NCI-H1436 (cell line): ENCODE measurements around the gene MARCHF9.
"Not testable (repeated sequence)": the region's sequence is repeated elsewhere in the genome, so short reads cannot be mapped to it uniquely, and the experiment has no call there.

ENCODE experiments used
- DNase-seq: peaks from one replicate; lab custom pipeline; 2025; lab: John Stamatoyannopoulos, UW

MARCHF9 gene, protein sequence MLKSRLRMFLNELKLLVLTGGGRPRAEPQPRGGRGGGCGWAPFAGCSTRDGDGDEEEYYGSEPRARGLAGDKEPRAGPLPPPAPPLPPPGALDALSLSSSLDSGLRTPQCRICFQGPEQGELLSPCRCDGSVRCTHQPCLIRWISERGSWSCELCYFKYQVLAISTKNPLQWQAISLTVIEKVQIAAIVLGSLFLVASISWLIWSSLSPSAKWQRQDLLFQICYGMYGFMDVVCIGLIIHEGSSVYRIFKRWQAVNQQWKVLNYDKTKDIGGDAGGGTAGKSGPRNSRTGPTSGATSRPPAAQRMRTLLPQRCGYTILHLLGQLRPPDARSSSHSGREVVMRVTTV

DNA sequence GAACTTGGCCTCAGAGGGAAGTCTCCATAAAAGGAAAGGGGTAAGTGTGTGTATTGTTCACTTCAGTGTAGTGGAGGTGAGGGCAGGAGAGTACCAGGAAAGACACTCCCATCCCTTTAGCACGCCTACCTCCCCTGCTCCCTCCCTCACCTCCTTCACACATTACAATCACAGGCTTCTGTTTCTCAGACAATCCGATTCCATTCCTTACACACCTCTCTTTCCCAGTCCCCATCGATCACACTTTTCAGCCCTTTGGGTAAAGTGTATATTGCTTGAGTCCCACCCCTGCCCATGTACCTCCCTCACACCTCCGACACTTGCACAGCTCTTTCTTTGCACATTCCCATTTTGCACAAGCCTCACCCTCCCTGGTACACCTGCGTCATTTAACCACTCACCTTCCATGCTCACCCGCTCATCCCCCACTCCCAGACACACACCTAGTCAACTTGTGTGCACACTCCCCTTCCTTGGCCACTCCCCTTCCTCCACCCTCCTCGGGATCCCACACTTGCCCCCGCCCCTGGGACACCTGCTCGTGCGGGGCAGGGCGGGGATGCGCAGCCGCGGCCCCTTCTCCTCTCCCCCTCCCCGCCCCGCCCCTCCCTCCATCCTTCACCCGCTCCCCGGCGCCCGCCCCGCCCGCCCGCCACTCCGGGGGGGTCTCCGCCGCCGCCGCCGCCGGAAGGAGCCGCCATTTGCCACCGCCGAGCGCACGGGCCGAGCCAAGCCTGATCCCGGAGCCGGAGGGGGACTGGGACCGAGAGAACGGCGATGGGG is at the start of gene MARCHF9:
Gene MARCHF9 (plus strand): TSS at position 693 of the 783 bp plus-strand sequence. CDS start 426 bp downstream, outside the sequence.
- DNase-seq, result peak; percentile 86

DNA sequence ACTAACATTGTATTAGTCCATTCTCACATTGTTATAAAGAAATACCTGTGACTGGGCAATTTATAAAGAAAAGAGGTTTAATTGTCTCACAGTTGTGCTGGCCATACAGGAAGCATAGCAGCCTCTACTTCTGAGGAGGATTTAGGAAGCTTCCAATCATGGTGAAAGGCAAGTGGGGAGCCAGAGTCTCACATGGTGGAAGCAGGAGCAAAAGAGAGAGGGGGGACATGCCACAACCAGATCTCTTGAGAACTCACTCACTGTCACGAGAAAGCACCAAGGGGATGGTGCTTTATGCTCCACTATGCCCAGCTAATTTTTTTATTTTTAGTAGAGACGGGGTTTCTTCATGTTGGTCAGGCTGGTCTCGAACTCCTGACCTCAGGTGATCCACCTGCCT is 47.7 kb upstream of the MARCHF9 start:
- no peak for DNase-seq

DNA sequence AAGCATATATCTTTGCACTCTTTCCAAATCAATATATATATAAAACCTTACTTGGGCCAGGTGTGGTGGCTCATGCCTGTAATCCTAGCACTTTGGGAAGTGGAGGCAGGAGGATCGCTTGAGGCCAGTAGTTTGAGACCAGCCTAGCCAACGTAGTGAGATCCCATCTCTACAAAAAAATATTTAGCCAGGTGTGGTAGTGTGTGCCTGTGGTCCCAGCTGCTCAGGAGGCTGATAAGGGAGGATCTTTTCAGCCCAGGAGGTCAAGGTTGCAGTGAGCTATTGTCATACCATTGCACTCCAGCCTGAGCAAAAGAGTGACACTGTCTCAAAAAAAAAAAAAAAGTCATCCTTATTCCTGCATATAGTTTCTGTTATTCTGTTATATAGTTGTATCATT is 46.6 kb upstream of the MARCHF9 start:
- DNase-seq, result no peak

DNA sequence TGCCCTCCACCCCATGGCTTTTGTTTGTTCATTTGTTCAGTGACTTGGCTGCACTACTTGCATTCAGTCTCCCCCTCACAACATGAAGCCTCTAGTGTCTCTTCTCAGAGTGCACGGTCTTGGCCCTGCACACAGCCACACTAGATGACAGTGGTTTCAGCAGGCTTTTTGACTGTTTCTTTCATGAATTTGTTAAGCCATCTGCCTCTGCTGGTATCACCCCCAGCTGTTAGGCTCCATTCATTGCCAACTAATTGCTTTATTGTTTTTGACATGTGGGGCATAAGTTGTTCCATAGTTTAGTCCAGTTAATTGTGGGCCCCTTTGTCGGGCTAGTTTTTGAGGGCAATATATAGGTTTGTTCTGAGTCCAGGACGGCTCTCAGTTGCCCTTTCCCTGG is 42.2 kb upstream of the MARCHF9 start:
- DNase-seq, result no peak

DNA sequence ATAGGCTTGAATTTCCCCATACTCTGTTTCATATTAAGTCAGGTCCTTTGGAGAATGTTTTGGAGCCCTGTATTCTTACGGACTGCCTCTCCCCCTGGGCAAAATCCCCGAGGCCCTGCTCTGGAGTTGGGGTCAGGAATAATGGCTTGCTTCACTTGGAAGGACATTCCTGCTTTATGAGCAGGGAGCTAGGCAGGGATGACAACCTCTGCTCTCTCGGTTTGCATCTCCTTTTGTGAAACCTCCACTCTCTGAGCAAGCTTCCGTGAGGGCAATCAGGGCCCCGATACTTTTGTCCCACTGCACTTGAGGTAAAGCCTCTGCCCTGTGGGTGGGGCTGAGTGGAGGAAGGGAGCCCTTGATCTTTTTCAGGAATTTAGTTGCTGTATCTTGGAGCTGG is 41.7 kb upstream of the MARCHF9 start:
- DNase-seq, result no peak

DNA sequence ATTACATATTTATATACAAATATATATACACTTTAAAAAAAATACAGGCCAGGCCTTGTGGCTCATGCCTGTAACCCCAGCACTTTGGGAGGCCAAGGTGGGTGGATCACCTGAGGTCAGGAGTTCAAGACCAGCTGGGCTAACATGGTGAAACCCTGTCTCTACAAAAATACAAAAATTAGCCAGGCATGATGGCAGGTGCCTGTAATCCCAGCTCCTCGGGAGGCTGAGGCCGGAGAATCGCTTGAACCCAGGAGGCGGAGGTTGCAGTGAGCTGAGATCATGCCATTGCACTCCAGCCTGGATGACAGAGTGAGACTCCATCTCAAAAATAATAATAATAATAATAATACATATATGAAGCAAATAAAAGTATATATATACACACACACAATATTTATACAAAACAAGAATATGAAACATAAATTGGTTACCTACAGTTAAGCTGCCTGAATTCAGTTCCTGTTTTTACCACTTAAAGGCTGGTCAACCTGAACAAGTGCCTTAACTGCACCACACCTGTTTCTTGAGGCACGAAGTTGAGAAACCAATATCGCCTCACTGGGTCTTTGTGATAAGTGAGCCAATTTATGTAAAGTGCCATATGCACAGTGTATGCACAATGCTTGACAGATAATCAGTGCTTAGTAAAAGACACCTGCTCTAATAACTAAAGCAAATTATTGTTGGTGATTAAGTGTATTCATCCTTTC is 39.7 kb upstream of the MARCHF9 start:
- not testable (repeated sequence) for DNase-seq

DNA sequence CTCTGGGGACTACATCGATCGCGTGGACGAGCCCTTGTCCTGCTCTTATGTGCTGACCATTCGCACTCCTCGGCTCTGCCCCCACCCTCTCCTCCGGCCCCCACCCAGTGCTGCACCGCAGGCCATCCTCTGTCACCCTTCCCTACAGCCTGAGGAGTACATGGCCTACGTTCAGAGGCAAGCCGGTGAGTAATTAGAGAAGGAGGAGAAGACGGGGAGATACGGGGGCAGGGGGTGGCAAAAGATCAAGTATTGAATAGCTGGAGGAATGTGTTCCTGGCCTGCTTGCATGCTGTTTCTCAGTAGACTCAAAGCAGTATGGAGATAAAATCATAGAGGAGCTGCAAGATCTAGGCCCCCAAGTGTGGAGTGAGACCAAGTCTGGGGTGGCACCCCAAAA is 39.1 kb upstream of the MARCHF9 start:
- DNase-seq, result no peak

DNA sequence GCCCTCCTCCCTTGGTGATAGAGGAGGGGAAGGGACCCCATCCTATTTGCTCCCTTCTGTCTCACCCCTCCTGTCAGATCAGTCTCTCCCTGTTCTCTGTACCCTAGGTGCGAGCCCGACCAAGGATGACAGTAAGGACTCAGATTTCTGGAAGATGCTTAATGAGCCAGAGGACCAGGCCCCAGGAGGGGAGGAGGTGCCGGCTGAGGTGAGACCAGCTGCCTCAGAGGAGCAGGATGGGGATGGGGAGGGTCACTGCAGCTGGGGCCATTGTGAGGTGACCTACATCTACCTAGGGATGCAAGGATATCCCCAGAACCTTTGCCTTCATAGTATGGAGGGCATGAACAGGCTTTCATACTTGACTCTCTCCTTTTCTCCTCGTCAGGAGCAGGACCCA is 38.6 kb upstream of the MARCHF9 start:
- no peak for DNase-seq

DNA sequence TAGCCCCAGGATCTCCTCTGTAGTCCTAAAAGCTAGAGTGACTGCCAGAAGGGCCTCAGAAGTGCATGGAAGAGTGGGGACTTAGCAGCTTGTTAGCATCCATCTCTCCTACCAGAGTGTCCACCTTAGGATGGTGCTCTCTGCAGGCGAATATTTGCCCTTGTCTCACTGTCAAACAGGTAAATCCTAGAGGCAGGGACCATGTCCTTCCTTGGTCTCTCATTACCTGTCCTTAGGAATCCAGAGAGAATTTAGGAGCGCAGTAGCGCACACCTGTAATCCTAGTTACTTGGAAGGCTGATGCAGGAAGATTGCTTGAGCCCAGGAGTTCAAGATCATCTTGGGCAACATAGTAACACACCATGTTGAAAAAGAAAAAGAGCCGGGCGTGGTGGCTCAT is 37.8 kb upstream of the MARCHF9 start:
- no peak for DNase-seq

DNA sequence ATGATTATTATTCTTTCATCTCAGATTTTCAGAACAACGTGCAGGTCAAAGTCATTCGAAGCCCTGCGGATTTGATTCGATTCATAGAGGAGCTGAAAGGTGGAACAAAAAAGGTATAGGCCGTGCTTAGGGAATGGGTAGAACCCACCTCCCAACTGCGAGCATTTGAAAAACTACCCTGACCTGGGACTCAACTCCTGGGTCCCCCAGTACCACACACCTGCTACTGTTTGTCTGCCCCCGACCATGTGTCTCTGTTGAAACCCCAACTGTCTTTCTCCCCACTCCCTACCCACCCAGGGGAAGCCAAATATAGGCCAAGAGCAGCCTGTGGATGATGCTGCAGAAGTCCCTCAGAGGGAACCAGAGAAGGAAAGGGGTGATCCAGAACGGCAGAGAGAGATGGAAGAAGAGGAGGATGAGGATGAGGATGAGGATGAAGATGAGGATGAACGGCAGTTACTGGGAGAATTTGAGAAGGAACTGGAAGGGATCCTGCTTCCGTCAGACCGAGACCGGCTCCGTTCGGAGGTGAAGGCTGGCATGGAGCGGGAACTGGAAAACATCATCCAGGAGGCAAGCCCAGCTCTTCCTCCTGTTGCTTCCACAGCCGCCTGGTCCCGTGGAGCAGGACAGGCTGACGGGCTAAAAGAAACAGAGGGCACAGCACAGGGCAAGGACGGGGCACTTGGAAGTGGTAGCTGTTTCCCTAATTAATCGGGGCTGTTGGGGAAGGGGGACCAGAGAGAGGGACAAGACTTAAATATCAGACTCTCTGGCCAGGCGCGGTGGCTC is 36.9 kb upstream of the MARCHF9 start:
- no peak for DNase-seq

DNA sequence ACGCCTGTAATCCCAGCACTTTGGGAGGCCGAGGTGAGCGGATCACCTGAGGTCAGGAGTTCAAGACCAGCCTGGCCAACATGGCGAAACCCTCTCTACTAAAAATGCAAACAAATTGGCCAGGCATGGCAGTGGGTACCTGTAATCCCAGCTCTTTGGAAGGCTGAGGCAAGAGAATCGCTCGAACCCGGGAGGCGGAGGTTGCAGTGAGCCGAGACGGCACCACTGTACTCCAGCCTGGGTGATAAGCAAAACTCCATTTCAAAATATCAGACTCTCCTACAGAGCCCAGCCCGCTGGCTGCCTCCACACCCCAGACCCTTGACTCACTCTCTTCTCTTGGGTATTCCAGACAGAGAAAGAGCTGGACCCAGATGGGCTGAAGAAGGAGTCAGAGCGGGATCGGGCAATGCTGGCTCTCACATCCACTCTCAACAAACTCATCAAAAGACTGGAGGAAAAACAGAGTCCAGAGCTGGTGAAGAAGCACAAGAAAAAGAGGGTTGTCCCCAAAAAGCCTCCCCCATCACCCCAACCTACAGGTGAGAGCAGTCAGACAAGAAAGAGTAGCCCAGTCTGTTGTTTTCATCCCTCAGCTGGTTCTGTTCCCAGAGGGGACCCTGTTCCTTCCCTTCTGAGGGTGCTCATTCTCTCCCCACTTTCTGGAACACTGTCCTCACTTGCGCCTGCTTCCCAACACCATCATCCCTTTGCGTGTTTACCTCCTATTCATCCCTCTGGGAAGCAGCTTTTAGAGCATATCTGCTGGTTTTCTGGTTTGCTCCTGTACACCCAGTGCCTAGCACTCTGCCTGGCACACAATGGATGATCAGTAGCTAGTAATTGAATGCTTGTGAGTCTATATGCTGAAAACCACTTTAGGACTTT is 36.0 kb upstream of the MARCHF9 start:
- DNase-seq, result no peak

DNA sequence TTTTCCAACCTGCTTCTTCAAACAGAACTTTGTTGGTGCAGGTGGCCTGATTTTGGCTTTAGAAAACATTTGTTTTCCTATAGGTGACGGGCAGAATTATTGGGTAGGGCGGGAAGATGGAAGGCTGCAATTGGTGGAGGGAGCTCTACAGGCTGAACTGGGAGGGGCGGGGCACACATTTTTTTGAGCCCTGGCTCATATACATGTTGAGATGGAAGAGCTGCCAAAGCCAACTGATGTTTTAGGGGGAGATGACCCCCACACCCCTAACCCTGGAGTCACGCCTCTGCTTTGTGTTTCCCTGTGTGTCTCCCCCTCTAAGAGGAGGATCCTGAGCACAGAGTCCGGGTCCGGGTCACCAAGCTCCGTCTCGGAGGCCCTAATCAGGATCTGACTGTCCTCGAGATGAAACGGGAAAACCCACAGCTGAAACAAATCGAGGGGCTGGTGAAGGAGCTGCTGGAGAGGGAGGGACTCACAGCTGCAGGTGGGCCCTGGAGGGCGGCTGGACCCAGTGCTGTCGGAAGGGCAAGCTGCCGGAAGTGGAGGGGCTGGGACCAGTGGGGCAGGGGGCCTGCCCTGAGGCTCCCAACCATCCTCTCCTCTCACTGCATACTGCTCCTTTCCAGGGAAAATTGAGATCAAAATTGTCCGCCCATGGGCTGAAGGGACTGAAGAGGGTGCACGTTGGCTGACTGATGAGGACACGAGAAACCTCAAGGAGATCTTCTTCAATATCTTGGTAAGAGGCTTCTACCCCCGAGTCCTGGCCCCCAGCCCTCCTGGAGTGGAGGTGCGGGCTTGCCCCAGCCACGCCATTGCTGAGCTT is 34.9 kb upstream of the MARCHF9 start:
- no peak for DNase-seq

DNA sequence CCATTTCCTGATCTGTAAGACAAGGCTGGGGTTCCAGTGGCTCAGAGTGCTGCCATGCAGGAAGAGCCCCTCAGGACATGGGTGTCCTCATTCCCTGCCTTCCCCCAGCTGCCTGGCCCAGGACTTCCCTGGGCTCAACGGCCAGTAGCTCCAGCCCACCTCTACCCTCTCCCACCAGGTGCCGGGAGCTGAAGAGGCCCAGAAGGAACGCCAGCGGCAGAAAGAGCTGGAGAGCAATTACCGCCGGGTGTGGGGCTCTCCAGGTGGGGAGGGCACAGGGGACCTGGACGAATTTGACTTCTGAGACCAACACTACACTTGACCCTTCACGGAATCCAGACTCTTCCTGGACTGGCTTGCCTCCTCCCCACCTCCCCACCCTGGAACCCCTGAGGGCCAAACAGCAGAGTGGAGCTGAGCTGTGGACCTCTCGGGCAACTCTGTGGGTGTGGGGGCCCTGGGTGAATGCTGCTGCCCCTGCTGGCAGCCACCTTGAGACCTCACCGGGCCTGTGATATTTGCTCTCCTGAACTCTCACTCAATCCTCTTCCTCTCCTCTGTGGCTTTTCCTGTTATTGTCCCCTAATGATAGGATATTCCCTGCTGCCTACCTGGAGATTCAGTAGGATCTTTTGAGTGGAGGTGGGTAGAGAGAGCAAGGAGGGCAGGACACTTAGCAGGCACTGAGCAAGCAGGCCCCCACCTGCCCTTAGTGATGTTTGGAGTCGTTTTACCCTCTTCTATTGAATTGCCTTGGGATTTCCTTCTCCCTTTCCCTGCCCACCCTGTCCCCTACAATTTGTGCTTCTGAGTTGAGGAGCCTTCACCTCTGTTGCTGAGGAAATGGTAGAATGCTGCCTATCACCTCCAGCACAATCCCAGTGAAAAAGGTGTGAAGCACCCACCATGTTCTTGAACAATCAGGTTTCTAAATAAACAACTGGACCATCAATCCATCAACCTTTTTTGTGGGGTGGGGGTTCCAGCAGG is 34.0 kb upstream of the MARCHF9 start:
- DNase-seq, result no peak

DNA sequence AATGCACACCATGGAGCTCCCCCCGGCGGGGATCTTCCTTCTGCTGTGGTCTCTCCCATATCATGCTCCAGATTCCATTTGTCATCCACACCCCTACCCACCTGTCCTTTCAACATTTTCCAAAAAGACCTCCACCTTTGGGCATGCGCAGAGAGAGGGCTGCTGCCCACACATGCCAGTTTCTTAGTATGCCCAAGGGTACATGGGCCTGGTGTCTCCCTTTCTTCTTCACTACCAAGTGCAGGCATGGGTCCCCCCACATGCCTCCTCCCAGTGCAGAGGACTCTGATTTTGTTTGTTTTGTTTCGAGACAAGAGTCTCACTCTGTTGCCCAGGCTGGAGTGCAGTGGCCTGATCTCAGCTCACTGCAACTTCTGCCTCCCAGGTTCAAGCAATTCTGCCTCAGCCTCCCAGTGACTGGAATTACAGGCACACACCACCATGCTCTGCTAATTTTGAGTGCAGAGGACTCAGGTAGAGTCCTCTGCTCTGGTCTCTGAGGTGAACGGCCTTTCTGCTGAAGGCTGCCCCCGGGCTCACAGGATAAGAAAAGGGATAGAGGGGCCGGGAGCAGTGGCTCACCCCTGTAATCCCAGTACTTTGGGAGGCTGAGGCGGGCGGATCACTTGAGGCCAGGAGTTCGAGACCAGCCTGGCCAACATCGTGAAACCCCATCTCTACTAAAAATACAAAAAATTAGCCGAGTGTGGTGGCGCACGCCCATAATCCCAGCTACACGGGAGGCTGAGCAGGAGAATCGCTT is 32.9 kb upstream of the MARCHF9 start:
- DNase-seq, result not testable (repeated sequence)

DNA sequence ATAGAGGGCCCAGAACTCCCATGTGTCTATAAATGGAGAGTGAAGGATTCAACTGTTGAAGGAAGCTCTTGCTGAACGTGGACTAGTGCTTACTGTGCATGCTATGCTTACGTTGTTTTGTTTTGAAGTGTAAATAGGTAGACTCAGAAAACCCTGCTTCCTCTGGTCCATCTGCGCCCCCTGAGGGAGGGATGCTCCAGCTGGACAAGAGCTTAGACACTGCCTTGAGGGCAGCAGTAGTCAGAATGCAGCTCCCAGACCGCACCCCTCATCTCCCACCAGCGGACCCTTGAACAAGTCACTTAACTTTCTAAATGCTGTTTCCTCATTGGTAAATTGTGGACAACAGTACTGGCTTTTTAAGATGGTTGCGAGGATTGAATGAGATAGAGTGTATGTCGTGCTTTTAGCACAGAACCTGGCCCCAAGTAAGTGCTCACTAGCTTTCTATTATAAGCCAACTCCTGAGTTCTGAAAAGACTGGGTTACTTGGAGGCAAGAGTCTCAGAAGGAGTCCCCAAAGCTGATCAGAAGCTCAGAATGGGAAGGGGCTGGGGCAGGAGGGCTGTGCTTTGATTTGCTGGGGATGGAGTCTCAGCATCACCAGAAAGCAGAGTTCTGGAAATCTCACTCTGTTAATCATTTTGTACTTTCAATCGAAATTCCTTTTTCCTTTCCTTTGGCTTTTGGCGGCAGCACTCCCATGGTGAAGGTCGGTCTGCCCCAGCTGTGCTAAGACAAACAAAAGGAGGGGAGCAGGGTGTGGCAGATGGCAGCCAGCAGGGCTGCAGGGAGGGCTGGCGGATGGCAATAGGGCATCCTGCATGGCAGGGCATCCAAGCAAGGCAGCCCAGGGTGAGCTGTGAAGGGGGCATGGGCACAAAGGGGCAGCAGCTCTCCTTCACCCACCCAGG is 31.9 kb upstream of the MARCHF9 start:
- no peak for DNase-seq

DNA sequence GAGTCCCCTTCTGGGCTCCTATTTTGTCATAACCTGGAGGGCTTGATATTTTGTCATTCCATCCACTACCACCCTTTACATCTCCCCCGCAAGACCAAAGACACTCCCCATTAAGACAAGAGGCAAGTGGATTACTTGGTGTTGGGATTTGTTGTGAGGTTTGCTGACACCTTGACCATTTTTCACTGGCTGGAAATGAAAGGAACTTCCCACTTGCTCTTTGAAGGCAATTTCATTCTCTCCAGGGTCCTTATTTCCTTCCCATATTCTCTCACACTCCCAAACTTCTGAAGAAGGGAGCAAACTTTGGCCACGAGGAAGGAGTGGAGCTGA is 31.3 kb upstream of the MARCHF9 start:
- DNase-seq, result no peak
